Activated T-helper 17 cell treated with anti-CD3 and anti-CD28 coated beads, Interleukin-2, amount 50 U/mL, for 72 hours (primary cell): Measurements from ENCODE around the gene MND1. TPM values are rescaled to one million over a fixed set of nuclear protein-coding genes. Genes with fewer than 3 reads are reported as not detected.
"Not testable (repeated sequence)": the region's sequence is repeated elsewhere in the genome, so short reads cannot be mapped to it uniquely, and the experiment has no call there.

Experiments
- ATAC-seq: fragments of 150-1000 bp; cut with Tn5 transposase; replicated peaks from 2 replicates; pipeline ENCODE4 v1.10.0; 2021; ENCODE audit warnings: mild to moderate bottlenecking, moderate library complexity
- H3K27ac Mint-ChIP-seq: one replicate; pipeline ENCODE4 v1.8.0; 2022; ENCODE audit warnings: mixed read lengths
- H3K27me3 Mint-ChIP-seq: one replicate; pipeline ENCODE4 v1.8.0; 2022; ENCODE audit warnings: mixed read lengths
- H3K36me3 Mint-ChIP-seq: one replicate; pipeline ENCODE4 v1.8.0; 2022; ENCODE audit warnings: low read depth, mild to moderate bottlenecking, mixed read lengths
- H3K4me1 Mint-ChIP-seq: one replicate; pipeline ENCODE4 v1.8.0; 2022; ENCODE audit warnings: mixed read lengths
- H3K4me3 Mint-ChIP-seq: one replicate; pipeline ENCODE4 v1.8.0; 2022; ENCODE audit warnings: mild to moderate bottlenecking, mixed read lengths
- H3K9me3 Mint-ChIP-seq: one replicate; pipeline ENCODE4 v1.8.0; 2022; ENCODE audit warnings: mixed read lengths
- total RNA-seq, 2 donors: library from RNA; stranded (reverse); gene quantifications; one replicate each; pipeline ENCODE4 v1.2.3, GENCODE V29; 2022

The MND1 gene
- total RNA-seq, 2 donors from 2014 or later, result 11.6 to 13.1 TPM

DNA sequence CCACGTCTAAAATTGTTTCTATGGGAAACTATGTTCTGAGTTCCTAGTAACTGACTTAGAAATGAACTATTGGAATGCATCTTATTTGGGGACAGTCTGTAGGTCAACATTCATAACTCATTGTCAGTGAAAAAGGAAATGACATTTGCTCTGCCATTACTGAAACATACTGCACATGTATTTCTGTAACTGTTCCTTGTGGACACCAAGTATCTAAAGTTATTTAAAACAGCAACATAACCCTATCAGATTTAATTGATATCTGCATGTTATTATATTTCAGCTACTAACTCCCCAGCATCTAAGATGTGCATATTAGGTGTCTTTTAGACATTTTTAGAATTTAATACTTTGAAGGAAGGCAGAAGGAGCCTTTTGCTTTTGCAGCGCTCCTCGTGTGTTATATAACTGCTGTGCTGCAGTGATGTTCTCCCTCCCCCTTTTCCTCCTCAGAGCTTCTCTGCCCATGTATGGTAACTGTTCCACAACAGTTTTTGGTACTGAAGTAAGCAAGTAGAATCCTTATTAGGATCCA is 84.5 kb downstream of the MND1 start:
- no peaks in the 10 kb centered on the region for H3K36me3 Mint-ChIP-seq
- peaks cover 16% of the 10 kb centered on the region for H3K4me1 Mint-ChIP-seq
- no peaks in the 10 kb centered on the region for H3K9me3 Mint-ChIP-seq
- H3K27me3 Mint-ChIP-seq, result no peaks in the 10 kb centered on the region
- no peak overlapping the region for H3K27ac Mint-ChIP-seq
- peak overlapping the region; percentile 36 for H3K4me3 Mint-ChIP-seq
- ATAC-seq, result no peak

DNA sequence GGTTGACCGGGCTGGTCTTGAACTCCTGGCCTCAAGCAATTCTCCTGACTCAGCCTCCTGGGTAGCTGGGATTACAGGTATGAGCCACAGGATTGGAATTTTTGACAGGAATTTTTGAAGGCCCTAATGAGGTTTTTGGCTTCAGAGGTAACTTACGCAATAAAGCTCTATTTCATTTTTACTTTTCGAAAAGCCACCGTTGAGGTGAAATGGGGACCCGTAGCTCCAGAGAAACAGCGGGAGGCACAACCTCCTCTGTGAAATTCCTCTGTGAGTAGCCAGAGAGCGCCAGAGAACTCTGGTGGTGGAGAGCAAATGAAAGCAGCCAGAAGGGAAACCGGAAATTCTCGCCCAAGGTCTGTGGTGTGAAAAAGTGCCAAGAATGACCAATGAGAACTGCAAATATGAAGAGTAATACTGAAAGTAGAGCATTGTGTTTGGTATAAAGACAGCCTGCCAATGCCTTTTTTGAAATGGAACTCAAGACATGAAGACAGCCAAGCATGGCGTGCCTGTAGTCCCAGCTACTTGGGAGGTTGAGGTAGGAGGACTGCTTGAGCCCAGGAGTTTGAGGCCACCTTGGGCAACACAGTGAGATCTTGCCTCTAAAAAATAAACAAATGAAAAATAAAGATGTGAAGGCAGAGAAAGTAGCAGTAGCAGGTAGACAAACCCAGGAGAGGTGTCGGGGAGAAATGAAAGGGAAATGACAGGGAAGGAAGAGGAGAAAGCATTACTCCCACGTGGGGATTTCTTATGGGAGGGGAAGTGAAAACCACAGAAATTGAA is 88.7 kb downstream of the MND1 start:
- Mint-ChIP-seq H3K9me3 (no peaks in the 10 kb centered on the region), H3K27ac (peak overlapping the region; percentile 86), H3K4me3 (peak overlapping the region; percentile 86), H3K36me3 (no peaks in the 10 kb centered on the region), H3K27me3 (no peaks in the 10 kb centered on the region), H3K4me1 (peaks cover 22% of the 10 kb centered on the region)
- ATAC-seq, result peak; percentile 91

DNA sequence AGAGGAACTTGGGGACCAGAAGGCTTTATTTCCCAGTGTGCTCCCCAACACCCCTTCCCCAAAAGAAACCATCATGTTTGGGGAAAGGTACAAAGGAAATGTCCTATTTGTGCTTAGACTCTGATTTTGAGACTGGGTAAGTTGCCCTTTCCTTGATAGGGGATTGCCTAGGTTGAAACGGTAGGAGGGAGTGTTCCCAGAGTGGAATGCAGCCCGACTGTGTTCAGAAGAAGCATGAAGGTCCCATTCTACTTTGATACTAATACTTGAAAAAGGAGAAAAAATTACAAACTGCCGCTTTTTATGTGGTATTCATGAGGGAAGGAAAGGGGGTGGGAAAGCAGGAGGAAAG is 89.2 kb downstream of the MND1 start:
- Mint-ChIP-seq H3K9me3 (no peaks in the 10 kb centered on the region), H3K27ac (peak overlapping the region; percentile 86), H3K4me1 (peaks cover 25% of the 10 kb centered on the region), H3K27me3 (no peaks in the 10 kb centered on the region), H3K36me3 (no peaks in the 10 kb centered on the region), H3K4me3 (peak overlapping the region; percentile 86)
- peak; percentile 3 for ATAC-seq

DNA sequence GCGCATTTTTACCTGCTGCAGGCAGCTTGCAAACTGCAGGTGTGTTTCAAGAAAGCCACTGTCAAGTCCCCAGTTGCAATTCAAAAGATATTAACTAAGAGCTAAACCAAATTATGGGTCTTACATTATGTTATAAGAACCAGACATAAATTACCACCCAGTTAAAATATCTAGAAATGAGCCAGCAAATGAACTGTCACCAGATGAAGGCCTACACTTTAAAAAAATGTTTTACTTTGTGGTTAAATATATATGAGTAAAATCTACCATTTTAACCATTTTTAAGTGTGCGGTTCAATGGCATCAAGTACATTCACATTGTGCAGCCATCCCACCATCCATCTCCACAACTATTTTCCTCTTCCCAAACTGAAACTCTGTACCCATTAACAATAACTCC is 89.7 kb downstream of the MND1 start:
- Mint-ChIP-seq H3K4me3 (peak overlapping the region; percentile 86), H3K27me3 (no peaks in the 10 kb centered on the region), H3K4me1 (peaks cover 27% of the 10 kb centered on the region), H3K27ac (peak overlapping the region; percentile 86), H3K9me3 (no peaks in the 10 kb centered on the region), H3K36me3 (no peaks in the 10 kb centered on the region)
- ATAC-seq, result no peak

DNA sequence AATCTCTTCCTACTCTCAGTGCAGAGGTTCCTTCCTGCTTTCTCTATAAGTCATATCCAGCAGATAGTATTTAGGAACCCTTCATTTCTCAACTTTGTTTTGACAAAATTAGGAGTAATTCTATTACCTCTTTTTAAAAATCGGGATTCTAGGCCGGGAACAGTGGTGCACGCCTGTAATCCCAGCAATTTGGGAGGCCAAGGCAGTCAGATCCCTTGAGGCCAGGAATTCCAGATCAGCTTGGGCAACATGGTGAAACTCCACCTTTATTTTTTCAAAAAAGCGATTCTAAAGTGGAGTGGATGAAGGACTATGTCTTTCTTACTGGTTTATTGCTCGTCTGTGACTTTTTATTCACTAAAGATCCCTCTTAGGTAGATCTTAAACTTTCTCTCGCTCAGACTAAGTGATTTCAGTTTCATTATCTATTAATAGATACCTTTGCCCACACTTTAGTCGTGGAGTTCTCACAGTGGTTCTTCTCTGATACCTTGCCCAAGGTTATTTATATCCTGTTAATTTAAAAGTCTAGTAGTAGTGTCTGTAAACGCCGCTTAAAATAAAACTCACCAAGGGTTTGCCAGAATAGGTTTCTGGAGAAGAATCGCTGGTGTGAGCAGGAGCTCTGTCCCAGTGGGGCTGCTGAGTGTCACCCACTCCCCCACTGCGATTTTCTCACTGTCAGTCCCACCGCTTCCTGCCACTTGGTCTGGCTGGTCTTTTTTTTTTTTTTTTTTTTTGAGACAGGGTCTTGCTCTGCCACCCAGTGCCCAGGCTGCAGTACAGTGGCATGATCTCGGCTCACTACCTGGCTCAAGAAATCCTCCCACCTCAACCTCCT is 94.6 kb downstream of the MND1 start:
- ATAC-seq, result peak; percentile 92
- H3K27me3 Mint-ChIP-seq, result no peaks in the 10 kb centered on the region
- peaks cover 18% of the 10 kb centered on the region for H3K4me1 Mint-ChIP-seq
- H3K36me3 Mint-ChIP-seq, result no peaks in the 10 kb centered on the region
- no peaks in the 10 kb centered on the region for H3K9me3 Mint-ChIP-seq
- peak overlapping the region; percentile 80 for H3K27ac Mint-ChIP-seq
- peak overlapping the region; percentile 85 for H3K4me3 Mint-ChIP-seq

DNA sequence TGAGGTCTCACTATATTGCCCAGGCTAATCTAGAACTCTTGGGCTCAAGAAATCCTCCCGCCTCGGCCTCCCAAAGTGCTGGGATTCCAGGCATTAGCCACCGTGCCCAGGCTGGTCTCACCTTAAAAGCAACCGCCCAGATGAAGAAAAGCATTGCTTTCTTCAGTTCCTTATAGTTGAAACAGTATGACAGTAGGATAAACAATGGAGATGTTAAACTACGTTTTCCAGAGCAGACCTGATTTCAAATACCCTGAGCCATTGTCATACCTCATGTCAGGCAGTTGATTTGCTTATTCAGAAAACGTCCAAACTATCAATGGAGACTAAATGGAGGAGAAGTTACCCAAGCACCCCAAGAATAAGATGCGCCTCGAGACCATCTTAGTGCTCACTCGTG is 95.3 kb downstream of the MND1 start:
- H3K36me3 Mint-ChIP-seq, result no peaks in the 10 kb centered on the region
- no peak overlapping the region for H3K27ac Mint-ChIP-seq
- no peak for ATAC-seq
- no peaks in the 10 kb centered on the region for H3K27me3 Mint-ChIP-seq
- H3K4me3 Mint-ChIP-seq, result peak overlapping the region; percentile 85
- peaks cover 14% of the 10 kb centered on the region for H3K4me1 Mint-ChIP-seq
- no peaks in the 10 kb centered on the region for H3K9me3 Mint-ChIP-seq

DNA sequence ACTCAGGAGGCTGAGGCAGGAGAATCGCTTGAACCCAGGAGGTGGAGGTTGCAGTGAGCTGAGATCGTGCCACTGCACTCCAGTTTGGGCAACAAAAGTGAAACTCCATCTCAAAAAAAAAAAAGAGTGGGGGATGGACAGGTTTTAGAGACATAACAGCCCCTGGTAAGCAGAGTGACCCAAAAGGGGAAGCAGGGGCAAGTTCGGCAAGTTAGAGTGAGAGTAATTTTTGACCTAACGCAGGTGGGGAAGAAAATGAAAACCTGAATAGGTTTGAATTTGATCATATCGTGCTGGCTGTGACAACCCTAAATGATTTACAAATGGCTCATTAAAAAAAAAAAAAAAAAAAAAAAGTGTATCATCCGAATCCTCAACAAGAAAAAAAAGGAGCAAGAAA is 96.0 kb downstream of the MND1 start:
- no peak overlapping the region for H3K4me3 Mint-ChIP-seq
- peaks cover 14% of the 10 kb centered on the region for H3K4me1 Mint-ChIP-seq
- no peaks in the 10 kb centered on the region for H3K9me3 Mint-ChIP-seq
- no peak for ATAC-seq
- no peaks in the 10 kb centered on the region for H3K36me3 Mint-ChIP-seq
- H3K27ac Mint-ChIP-seq, result peak overlapping the region; percentile 26
- H3K27me3 Mint-ChIP-seq, result no peaks in the 10 kb centered on the region

DNA sequence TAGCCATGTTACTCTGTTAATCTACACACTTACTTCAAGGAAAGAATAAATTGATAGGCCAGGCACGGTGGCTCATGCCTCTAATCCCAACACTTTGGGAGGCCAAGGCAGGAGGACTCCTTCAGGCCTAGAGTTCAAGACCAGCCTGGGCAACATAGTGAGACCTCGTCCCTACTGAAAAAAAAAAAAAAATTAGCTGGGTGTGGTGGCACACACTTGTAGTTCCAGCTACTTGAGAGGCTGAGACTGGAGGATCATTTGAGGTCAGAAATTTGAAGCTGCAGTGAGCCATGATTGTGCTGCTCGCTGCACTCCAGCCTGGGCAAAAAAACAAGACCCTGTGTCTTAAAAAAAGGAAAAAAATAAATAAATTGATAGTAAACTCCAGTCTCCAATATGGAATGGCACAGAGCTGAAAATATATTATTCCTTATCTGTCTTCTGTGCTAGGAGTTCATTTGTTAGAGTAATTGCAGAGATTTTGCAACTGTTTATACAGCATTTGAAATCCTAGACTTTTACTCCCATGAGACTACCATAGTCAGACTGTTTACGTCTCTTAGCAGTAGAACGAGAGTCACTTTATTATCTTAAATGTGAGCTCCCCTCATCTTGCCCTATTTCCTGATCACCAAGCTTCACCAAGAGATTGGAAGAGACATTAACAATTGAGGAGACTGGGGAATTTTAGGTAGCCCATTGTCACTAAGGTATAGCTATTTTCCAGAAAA is 102.9 kb downstream of the MND1 start:
- H3K36me3 Mint-ChIP-seq, result no peaks in the 10 kb centered on the region
- H3K9me3 Mint-ChIP-seq, result no peaks in the 10 kb centered on the region
- ATAC-seq, result no peak
- no peak overlapping the region for H3K4me3 Mint-ChIP-seq
- no peak overlapping the region for H3K27ac Mint-ChIP-seq
- peaks cover 16% of the 10 kb centered on the region for H3K4me1 Mint-ChIP-seq
- no peaks in the 10 kb centered on the region for H3K27me3 Mint-ChIP-seq

DNA sequence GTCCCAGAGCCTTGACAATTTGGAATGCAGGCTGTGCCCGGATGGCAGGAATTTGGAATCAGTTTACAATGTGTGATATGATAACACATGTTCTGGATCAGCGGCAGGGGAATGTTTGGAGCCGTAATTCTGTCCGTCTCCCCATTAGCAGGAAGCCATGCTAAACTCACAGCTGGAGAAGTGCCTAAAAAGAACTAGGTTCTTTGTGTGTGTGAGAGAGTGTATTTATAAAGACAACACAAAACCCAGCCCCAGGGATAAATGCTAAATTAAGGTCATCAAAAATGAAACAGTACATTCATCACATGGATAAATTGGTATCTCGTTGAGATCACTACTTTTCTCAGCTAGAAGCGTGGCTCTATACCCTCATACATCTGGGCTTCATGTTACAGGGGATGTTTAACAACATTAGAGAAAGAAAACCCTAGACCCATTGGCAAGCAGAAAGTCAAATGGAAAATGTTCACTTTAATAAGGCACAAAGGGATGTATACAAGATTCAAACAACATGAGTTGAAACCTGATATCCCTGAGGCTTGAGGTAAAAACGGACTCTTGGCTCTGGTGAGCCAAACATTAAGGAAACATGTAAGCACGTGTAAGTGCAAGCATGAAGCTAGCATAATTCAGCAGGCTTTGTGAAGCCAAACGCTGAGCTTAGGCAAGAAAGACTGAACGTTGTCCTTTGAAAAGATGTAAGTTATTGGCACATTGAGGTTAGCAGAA is 103.7 kb downstream of the MND1 start:
- Mint-ChIP-seq H3K4me3 (no peak overlapping the region), H3K27ac (no peak overlapping the region), H3K27me3 (no peaks in the 10 kb centered on the region), H3K9me3 (no peaks in the 10 kb centered on the region), H3K36me3 (no peaks in the 10 kb centered on the region), H3K4me1 (peaks cover 16% of the 10 kb centered on the region)
- ATAC-seq, result no peak

DNA sequence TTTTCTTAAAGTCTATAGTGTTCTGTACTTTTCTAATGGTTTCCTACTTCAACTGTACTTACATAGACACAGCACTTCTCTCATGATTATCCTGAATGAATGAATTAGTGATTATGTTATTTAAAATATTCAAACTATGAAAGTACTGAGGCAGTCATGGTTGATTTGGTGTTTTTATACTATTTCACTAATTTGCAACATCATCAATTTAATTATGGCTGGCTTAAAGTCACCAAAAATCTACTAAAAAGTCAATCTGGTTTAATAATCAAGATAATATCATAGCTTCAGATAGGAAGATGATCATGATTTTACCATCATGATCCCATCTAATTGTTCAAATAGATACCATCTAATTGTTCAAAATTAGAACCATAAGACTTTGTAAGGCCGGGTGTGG is 104.8 kb downstream of the MND1 start:
- Mint-ChIP-seq H3K27ac (no peak overlapping the region), H3K27me3 (no peaks in the 10 kb centered on the region), H3K36me3 (no peaks in the 10 kb centered on the region), H3K4me3 (peak overlapping the region; percentile 83), H3K9me3 (no peaks in the 10 kb centered on the region), H3K4me1 (peaks cover 16% of the 10 kb centered on the region)
- no peak for ATAC-seq

DNA sequence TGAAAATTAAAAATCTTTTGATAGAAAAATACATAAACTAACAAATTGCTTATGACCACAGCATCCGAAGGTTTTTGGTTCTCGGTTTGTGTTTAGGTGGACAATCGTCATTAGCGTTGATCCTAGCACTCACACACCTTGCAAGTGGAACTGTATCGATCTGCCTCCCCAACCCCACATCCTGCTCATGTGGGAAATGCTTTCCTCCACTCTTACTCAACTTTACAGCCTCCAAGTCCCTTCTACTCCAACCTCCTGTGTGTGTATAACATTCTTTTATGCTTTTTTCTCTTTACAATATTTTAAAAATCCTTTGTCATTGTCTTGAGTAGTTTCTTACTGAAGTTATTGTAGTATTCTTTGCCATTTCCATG is 106.0 kb downstream of the MND1 start:
- peak; percentile 91 for ATAC-seq
- H3K9me3 Mint-ChIP-seq, result no peaks in the 10 kb centered on the region
- H3K4me3 Mint-ChIP-seq, result peak overlapping the region; percentile 83
- H3K27ac Mint-ChIP-seq, result peak overlapping the region; percentile 90
- peaks cover 16% of the 10 kb centered on the region for H3K4me1 Mint-ChIP-seq
- no peaks in the 10 kb centered on the region for H3K27me3 Mint-ChIP-seq
- no peaks in the 10 kb centered on the region for H3K36me3 Mint-ChIP-seq

DNA sequence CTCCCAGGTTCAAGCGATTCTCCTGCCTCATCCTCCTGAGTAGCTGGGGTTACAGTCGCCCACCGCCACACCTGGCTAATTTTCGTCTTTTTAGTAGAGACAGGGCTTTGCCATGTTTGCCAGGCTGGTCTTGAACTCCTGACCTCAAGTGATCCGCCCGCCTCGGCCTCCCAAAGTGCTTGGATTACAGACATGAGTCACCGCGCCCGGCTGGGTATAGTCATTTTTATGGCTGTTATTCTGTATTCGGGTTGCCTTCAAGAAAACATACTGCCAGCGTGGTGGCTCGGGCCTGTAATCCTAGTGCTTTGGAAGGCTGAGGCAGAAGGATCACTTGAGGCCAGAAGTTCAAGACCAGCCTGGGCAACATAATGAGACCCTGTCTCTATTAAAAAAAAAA is 106.7 kb downstream of the MND1 start:
- not testable (repeated sequence) for H3K9me3 Mint-ChIP-seq, ATAC-seq, H3K36me3 Mint-ChIP-seq, H3K27ac Mint-ChIP-seq, H3K27me3 Mint-ChIP-seq
- Mint-ChIP-seq H3K4me1 (peaks cover 16% of the 10 kb centered on the region), H3K4me3 (peak overlapping the region; percentile 83)

DNA sequence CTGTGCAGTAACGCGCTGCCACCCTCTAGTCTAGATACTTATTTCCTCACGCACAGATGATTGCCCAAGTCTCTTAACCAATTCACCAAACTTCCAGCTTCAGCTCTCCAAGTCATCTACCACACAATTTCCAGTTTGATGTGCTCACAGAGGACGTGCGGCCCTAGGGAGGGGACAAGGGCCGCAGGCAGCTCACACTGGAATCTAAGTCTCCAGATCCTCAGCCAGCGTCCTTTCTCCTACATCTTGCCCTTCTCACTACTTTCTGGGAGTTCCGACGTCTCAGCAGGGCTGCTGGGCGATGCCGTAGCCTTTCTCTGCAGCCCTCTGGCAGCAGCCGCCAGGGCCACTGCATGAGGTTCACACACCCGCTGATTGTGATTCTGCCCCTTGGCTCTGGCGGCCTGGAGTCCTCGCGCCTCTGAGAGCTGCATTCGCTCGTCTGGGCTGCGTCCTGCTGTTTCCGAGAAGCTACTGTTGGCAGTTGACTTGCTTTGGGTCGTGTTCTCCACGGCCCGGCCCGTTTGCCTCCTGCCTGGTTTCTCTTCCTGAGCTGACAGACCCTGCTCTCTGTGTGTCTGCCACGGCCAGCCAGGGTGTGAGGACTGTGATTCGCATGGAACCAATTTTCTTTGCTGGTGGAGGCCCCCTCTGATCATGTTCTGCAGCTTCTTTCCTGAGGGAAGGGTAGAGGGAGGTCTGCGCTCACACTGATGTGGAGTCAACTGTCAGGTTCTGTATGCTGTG is 107.6 kb downstream of the MND1 start:
- Mint-ChIP-seq H3K36me3 (no peaks in the 10 kb centered on the region), H3K4me1 (peaks cover 16% of the 10 kb centered on the region), H3K27ac (no peak overlapping the region), H3K9me3 (no peaks in the 10 kb centered on the region), H3K4me3 (peak overlapping the region; percentile 8), H3K27me3 (no peaks in the 10 kb centered on the region)
- no peak for ATAC-seq
